ENCODE measurements around the gene CMTM1.

The CMTM1 gene

DNA sequence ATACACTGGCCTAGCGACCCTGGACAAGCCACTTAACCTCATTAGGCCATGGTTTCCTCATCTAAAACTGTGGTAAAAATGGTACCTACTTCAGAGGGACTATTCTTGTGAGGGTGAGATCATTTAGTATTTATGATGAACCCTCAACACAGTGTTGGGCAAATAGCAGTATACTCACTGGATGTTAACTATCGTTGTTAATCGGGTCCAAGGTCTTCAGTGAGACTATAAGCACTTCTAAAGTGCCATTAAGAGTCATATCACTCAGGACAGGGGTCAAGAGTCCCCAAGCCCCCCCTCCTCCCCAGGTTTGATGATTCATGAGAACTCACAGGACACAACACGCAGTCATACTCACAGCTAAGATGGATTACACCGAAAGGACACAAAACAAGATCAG is 27.3 kb upstream of the CMTM1 start:
- Histone ChIP-seq H3K36me3 (ENCODE audit: control insufficient read depth in 1 of 2, insufficient read depth in 2 of 2, low read length in 2 of 2) (peaks cover 4 to 24% of the 10 kb centered on the region in 2 donors), H3K27ac (ENCODE audit: low read depth, low read length) (peak overlapping the region; percentile 30), H3K4me3 (ENCODE audit: low read depth in 1 of 2, low read length in 2 of 2) (no peak overlapping the region), H3K9ac (ENCODE audit: low read depth in 1 of 2, low read length in 2 of 2) (no peak overlapping the region), H3K9me3 (ENCODE audit: control insufficient read depth in 1 of 2, low read length in 2 of 2) (no peaks in the 10 kb centered on the region), H3K27me3 (ENCODE audit: control insufficient read depth in 1 of 2, insufficient read depth in 2 of 2, low read length in 2 of 2) (no peaks in the 10 kb centered on the region), H3K4me1 (ENCODE audit: control insufficient read depth in 1 of 2, insufficient read depth in 2 of 2, low read length in 2 of 2) (peaks cover 5 to 11% of the 10 kb centered on the region in 2 donors)

DNA sequence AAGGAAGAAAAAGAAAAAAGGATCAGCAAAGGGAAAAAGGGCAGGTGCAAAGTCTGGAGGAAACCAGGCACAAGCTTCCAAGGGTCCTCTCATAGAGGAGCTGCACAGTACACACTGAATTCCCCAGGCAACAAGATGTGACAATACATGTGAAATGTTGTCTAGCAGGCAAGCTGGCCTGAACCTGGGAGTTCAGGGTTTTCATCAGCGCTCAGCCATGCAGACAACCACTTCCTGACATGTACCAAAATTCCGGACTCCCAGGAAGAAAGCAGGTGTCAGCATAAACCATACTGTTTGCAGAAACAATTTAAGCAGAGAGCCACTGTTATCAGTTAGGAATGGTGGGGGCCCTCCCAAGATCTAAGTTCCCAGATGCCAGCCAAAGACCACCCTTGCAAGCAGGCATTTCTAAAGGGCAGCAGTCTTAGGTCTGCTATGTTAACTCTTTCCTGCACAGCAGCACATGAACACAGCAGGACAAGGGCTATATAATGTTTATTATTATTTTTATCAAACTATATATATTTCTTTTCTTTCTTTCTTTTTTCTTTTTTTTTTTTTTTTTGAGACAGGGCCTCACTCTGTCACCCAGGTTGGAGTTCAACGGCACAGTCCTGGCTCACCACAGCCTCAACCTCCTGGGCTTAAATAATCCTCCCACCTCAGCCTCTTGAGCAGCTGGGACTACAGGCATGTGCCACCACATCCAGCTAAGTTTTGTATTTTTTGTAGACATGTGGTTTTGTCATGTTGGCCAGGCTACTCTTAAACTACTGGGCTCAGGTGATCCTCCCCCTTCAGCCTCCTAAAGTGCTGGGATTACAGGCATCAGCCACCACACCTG is 26.4 kb upstream of the CMTM1 start:
- Histone ChIP-seq H3K36me3 (ENCODE audit: control insufficient read depth in 1 of 2, insufficient read depth in 2 of 2, low read length in 2 of 2) (peaks cover 0 to 24% of the 10 kb centered on the region in 2 donors), H3K27ac (ENCODE audit: low read depth, low read length) (no peak overlapping the region), H3K4me3 (ENCODE audit: low read depth in 1 of 2, low read length in 2 of 2) (no peak overlapping the region)

DNA sequence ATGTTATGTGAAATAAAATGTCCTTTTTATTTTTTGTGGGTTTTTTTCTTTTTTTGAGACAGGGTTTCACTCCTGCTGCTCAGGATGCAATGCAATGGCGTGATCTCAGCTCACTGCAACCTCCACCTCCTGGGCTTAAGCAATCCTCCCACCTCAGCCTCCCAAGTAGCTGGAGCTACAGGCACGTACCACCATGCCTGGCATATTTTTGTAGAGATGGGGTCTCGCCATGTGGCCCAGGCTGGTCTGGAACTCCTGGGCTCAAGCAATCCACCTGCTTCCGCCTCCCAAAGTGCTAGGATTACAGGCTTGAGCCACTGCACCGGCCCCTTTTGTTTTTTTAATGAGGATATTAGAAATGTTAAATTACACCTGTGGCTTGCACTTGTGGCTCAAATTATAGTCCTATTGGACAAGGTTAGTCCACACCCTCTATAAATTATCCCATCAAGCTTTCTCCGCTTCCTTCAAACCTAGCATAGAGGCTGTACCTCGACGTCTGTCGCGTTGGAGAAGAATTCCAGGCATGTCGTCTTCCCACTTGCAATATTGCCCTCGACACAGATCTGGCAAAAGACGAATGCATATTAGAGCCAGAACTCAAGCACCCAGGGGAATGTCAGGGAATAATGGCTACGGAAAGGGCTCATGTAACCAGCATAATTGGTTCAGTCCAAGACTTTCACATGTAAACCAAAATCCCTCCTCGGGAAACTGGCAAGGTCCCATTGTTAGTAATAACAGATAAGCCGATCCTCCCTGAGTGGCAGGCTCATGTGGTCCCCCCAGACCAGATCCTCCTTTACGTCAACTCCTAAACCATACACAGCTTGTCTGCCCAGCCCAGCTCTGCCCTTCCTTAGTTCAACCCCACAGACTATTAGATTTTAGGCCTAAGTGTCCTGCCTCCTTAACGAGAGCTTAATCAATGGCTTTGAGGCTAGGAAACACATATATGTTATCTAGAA is 24.6 kb upstream of the CMTM1 start:
- Histone ChIP-seq H3K36me3 (ENCODE audit: control insufficient read depth in 1 of 2, insufficient read depth in 2 of 2, low read length in 2 of 2) (peaks cover 0 to 13% of the 10 kb centered on the region in 2 donors), H3K4me1 (ENCODE audit: control insufficient read depth in 1 of 2, insufficient read depth in 2 of 2, low read length in 2 of 2) (peaks cover 5 to 11% of the 10 kb centered on the region in 2 donors), H3K9ac (ENCODE audit: low read depth in 1 of 2, low read length in 2 of 2) (no peak overlapping the region), H3K27ac (ENCODE audit: low read depth, low read length) (no peak overlapping the region), H3K9me3 (ENCODE audit: control insufficient read depth in 1 of 2, low read length in 2 of 2) (no peaks in the 10 kb centered on the region), H3K27me3 (ENCODE audit: control insufficient read depth in 1 of 2, insufficient read depth in 2 of 2, low read length in 2 of 2) (no peaks in the 10 kb centered on the region), H3K4me3 (ENCODE audit: low read depth in 1 of 2, low read length in 2 of 2) (no peak overlapping the region)

More for the DNA sequence above, 26.4 kb upstream of the CMTM1 start:
- Histone ChIP-seq H3K9ac (ENCODE audit: low read depth in 1 of 2, low read length in 2 of 2) (no peak overlapping the region), H3K9me3 (ENCODE audit: control insufficient read depth in 1 of 2, low read length in 2 of 2) (no peaks in the 10 kb centered on the region), H3K4me1 (ENCODE audit: control insufficient read depth in 1 of 2, insufficient read depth in 2 of 2, low read length in 2 of 2) (peaks cover 5 to 11% of the 10 kb centered on the region in 2 donors), H3K27me3 (ENCODE audit: control insufficient read depth in 1 of 2, insufficient read depth in 2 of 2, low read length in 2 of 2) (no peaks in the 10 kb centered on the region)

DNA sequence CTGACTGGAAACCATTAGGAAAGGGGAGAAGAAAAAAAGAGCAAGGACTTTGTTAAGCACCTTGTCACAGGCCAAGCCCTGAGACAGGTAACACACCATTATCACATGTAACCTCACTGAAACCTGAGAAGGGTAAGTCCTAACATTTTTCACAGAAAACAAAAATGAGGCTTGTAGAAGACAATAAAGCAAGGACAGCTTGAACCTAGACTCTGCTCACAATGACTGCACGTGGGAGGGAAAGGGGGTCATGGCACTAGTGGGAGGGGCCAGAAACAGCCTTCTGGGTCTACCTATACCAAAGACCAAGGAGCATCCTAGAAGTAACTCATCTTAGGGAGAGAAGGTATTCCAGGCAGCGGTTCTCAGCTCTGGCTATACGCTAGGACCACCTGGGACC is 23.8 kb upstream of the CMTM1 start:
- Histone ChIP-seq H3K27me3 (ENCODE audit: control insufficient read depth in 1 of 2, insufficient read depth in 2 of 2, low read length in 2 of 2) (no peaks in the 10 kb centered on the region), H3K36me3 (ENCODE audit: control insufficient read depth in 1 of 2, insufficient read depth in 2 of 2, low read length in 2 of 2) (peaks cover 0 to 6% of the 10 kb centered on the region in 2 donors), H3K9ac (ENCODE audit: low read depth in 1 of 2, low read length in 2 of 2) (no peak overlapping the region), H3K27ac (ENCODE audit: low read depth, low read length) (no peak overlapping the region), H3K4me3 (ENCODE audit: low read depth in 1 of 2, low read length in 2 of 2) (no peak overlapping the region), H3K4me1 (ENCODE audit: control insufficient read depth in 1 of 2, insufficient read depth in 2 of 2, low read length in 2 of 2) (peaks cover 5 to 11% of the 10 kb centered on the region in 2 donors), H3K9me3 (ENCODE audit: control insufficient read depth in 1 of 2, low read length in 2 of 2) (no peaks in the 10 kb centered on the region)

DNA sequence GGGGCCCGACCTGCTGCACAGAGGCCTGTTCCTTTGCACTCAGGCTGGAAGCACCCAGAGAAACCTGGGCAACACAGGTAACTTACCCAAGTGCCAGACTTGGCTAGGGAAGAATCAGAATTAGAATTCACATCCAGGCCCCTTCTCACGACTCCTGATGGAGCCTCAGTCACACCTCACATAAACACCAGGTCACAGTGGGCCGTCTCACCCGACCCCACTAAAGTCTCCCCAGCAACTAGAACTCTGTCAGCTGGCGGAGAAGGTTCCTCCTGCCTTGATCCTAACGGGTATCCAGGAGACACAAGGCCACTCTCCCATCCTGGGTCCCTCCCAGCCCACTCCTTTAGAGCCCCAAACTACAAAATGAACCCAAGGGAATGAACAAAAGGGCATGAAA is 22.7 kb upstream of the CMTM1 start:
- no peaks in the 10 kb centered on the region for H3K27me3 ChIP-seq (ENCODE audit: control insufficient read depth in 1 of 2, insufficient read depth in 2 of 2, low read length in 2 of 2)
- no peak overlapping the region for H3K27ac ChIP-seq (ENCODE audit: low read depth, low read length)
- H3K4me1 ChIP-seq (ENCODE audit: control insufficient read depth in 1 of 2, insufficient read depth in 2 of 2, low read length in 2 of 2), result peaks cover 10 to 13% of the 10 kb centered on the region in 2 donors
- no peaks in the 10 kb centered on the region for H3K9me3 ChIP-seq (ENCODE audit: control insufficient read depth in 1 of 2, low read length in 2 of 2)
- no peak overlapping the region for H3K4me3 ChIP-seq (ENCODE audit: low read depth in 1 of 2, low read length in 2 of 2)
- peaks cover 0 to 4% of the 10 kb centered on the region in 2 donors for H3K36me3 ChIP-seq (ENCODE audit: control insufficient read depth in 1 of 2, insufficient read depth in 2 of 2, low read length in 2 of 2)
- H3K9ac ChIP-seq (ENCODE audit: low read depth in 1 of 2, low read length in 2 of 2), result no peak overlapping the region

DNA sequence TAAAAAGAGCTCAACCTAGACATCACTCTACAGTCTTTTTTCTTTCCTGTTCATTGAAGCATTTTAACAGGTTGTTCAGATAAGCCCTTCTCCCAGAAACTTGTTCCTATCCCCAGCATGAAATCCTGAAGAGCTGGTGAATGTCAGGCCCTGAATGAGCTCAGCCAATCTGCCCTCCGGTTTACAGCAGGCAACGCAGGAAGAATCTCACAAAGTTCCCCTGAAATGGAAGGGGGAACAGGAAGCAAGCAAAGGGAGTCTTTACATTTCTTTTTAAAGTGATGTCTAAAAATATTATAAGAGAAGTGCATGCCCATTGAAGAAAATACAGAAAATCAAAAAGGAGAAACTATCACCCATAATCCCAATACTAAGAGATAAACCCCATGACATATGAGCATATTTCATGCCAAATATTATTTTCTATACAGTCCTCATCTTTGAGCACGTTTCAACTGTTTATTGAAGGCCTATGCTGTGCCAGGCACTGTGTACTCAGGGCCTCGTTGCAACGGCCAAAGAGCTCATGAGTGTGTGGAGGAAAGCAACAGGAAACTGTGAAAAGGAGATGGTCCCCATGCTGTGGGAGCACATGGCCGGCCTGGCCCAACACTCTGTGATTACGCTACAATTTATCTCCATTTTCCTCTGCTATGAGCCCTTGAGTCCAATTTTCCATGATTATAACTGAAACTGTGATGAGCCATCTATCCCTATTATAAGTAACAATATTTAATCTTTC is 22.1 kb upstream of the CMTM1 start:
- Histone ChIP-seq H3K9ac (ENCODE audit: low read depth in 1 of 2, low read length in 2 of 2) (no peak overlapping the region), H3K27ac (ENCODE audit: low read depth, low read length) (no peak overlapping the region), H3K4me3 (ENCODE audit: low read depth in 1 of 2, low read length in 2 of 2) (no peak overlapping the region), H3K27me3 (ENCODE audit: control insufficient read depth in 1 of 2, insufficient read depth in 2 of 2, low read length in 2 of 2) (no peaks in the 10 kb centered on the region), H3K9me3 (ENCODE audit: control insufficient read depth in 1 of 2, low read length in 2 of 2) (no peaks in the 10 kb centered on the region), H3K36me3 (ENCODE audit: control insufficient read depth in 1 of 2, insufficient read depth in 2 of 2, low read length in 2 of 2) (peaks cover 0 to 4% of the 10 kb centered on the region in 2 donors), H3K4me1 (ENCODE audit: control insufficient read depth in 1 of 2, insufficient read depth in 2 of 2, low read length in 2 of 2) (peaks cover 9 to 13% of the 10 kb centered on the region in 2 donors)

DNA sequence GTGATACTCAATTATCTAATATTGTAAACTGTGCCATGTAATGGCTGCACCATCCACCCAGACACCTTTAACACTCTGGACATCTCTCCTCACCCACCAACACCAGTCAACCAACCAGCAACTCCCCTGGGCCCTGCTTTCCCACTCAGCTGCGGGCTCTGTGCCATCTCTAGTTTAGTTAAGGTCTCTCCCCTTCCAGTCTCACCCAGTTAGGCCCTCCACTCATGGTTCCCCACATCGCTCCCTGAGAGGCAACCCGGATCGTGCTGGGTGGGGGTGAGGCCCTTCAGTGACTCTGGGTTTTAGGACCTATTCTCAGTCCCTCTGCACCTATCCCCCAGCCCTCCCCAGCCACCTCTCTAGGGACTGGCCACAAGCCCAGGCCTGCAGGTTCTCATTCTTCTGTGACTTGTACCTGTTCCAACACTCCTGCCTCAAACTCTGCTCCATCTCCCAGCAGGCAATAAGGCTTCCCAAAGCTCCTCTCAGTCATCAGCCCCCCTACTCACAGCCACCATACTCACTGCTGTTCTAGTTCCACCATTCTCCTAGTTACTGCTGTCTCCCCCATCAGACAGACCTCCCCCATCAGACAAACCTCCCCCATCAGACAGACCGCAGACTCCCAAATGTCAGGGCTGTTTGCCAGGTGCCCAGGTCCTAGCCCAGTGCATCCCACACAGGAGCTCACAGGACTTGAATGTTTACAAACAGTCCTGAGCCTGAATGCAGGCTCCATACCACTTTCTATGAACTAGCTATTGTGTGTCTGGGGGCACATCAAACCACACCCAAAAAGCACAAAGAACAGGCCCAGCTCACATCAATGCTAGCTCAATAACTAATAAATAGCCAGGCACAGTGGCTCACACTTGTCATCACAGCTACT is 18.9 kb upstream of the CMTM1 start:
- peaks cover 22 to 37% of the 10 kb centered on the region in 2 donors for H3K4me1 ChIP-seq (ENCODE audit: control insufficient read depth in 1 of 2, insufficient read depth in 2 of 2, low read length in 2 of 2)
- no peak overlapping the region for H3K9ac ChIP-seq (ENCODE audit: low read depth in 1 of 2, low read length in 2 of 2)
- no peaks in the 10 kb centered on the region for H3K27me3 ChIP-seq (ENCODE audit: control insufficient read depth in 1 of 2, insufficient read depth in 2 of 2, low read length in 2 of 2)
- H3K9me3 ChIP-seq (ENCODE audit: control insufficient read depth in 1 of 2, low read length in 2 of 2), result no peaks in the 10 kb centered on the region
- H3K27ac ChIP-seq (ENCODE audit: low read depth, low read length), result no peak overlapping the region
- H3K4me3 ChIP-seq (ENCODE audit: low read depth in 1 of 2, low read length in 2 of 2), result no peak overlapping the region
- H3K36me3 ChIP-seq (ENCODE audit: control insufficient read depth in 1 of 2, insufficient read depth in 2 of 2, low read length in 2 of 2), result peaks cover 0 to 4% of the 10 kb centered on the region in 2 donors

DNA sequence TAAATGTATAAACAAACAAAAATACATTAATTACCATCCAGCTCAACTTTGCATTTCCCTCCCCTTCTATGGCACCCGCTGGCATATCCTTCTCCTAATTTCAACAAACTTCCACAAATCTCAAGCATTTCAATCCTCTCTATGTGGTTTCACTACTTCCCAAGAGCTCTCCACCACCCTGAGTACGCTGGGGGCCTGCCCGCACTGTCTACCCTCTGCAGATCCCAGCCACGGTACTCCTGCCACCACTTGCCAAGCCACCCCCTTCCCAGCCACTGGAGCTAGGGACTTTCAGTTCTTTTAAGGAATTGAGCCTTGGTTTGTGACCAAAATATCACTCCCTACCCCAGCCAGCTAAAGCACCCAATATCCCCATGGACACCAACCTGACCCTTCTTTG is 18.2 kb upstream of the CMTM1 start:
- Histone ChIP-seq H3K27ac (ENCODE audit: low read depth, low read length) (no peak overlapping the region), H3K4me1 (ENCODE audit: control insufficient read depth in 1 of 2, insufficient read depth in 2 of 2, low read length in 2 of 2) (peaks cover 22 to 40% of the 10 kb centered on the region in 2 donors), H3K27me3 (ENCODE audit: control insufficient read depth in 1 of 2, insufficient read depth in 2 of 2, low read length in 2 of 2) (no peaks in the 10 kb centered on the region), H3K36me3 (ENCODE audit: control insufficient read depth in 1 of 2, insufficient read depth in 2 of 2, low read length in 2 of 2) (peaks cover 0 to 4% of the 10 kb centered on the region in 2 donors), H3K9me3 (ENCODE audit: control insufficient read depth in 1 of 2, low read length in 2 of 2) (no peaks in the 10 kb centered on the region), H3K4me3 (ENCODE audit: low read depth in 1 of 2, low read length in 2 of 2) (no peak overlapping the region), H3K9ac (ENCODE audit: low read depth in 1 of 2, low read length in 2 of 2) (no peak overlapping the region)

DNA sequence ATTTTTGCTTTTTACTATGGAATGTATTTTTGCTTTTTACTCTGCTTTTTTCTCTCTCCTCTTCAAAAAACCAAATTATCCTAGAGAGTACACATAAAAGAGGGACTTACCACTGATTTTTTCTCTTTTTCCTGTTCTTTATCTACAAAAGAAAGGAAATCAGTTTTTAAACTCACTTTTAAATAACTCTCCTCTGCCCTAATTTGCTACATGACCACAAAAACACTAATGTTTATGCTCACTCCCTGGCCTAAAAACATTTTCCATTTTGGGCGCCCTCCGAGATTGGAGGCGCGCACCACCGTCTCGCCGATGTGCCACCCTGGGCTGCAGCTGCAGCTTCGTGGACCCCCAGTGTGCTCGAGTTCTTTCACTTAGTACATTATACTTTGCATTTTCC is 17.4 kb upstream of the CMTM1 start:
- Histone ChIP-seq H3K36me3 (ENCODE audit: control insufficient read depth in 1 of 2, insufficient read depth in 2 of 2, low read length in 2 of 2) (peaks cover 0 to 4% of the 10 kb centered on the region in 2 donors), H3K9ac (ENCODE audit: low read depth in 1 of 2, low read length in 2 of 2) (peak overlapping the region; percentile 85 to 95), H3K27ac (ENCODE audit: low read depth, low read length) (no peak overlapping the region), H3K4me1 (ENCODE audit: control insufficient read depth in 1 of 2, insufficient read depth in 2 of 2, low read length in 2 of 2) (peaks cover 29 to 44% of the 10 kb centered on the region in 2 donors), H3K9me3 (ENCODE audit: control insufficient read depth in 1 of 2, low read length in 2 of 2) (no peaks in the 10 kb centered on the region), H3K4me3 (ENCODE audit: low read depth in 1 of 2, low read length in 2 of 2) (peak overlapping the region; percentile 69 to 79), H3K27me3 (ENCODE audit: control insufficient read depth in 1 of 2, insufficient read depth in 2 of 2, low read length in 2 of 2) (no peaks in the 10 kb centered on the region)

Measured in duodenal mucosa (tissue), 2 donors.